Fibroblast of pulmonary artery (primary cell): ENCODE measurements around the gene RALA.
A peak's percentile ranks its signal among the peaks of the same experiment; 100 is the strongest.
"Not testable (repeated sequence)": the region's sequence is repeated elsewhere in the genome, so short reads cannot be mapped to it uniquely, and the experiment has no call there.

Experiments used
- DNase-seq: peaks from one replicate; pipeline ENCODE4 v3.0.0-alpha.2; 2010; ENCODE audit warnings: low read depth
- H3K4me3 ChIP-seq: replicated peaks from 2 replicates; pipeline ENCODE4 v1.5.1; 2011; ENCODE audit warnings: low read depth, mild to moderate bottlenecking, control low read depth, low read length, moderate library complexity
- CTCF ChIP-seq: IDR thresholded peaks from 2 replicates; pipeline ENCODE4 v1.5.1; 2011; ENCODE audit warnings: mild to moderate bottlenecking, control low read depth, low read length, inconsistent platforms; ENCODE audit errors: missing control alignments

The RALA gene

GRCh38 chr7:39681887-39682441, 58.6 kb downstream of the RALA start:
- no peak for DNase-seq
- TF ChIP-seq CTCF: no peak
- no peak overlapping the region for H3K4me3 ChIP-seq

- TF ChIP-seq CTCF: no peak
- no peak overlapping the region for H3K4me3 ChIP-seq
- peak; percentile 68 for DNase-seq
These were observed 60.0 kb downstream of the RALA start for GRCh38 chr7:39683216-39683845.

- TF ChIP-seq CTCF: no peak
- no peak for DNase-seq
- no peak overlapping the region for H3K4me3 ChIP-seq
These were observed 63.0 kb downstream of the RALA start for GRCh38 chr7:39686261-39686924.

GRCh38 chr7:39688611-39689480, 65.5 kb downstream of the RALA start:
- no peak overlapping the region for H3K4me3 ChIP-seq
- no peak for TF ChIP-seq CTCF
- DNase-seq: no peak

GRCh38 chr7:39691821-39692220, 68.4 kb downstream of the RALA start:
- TF ChIP-seq CTCF: no peak
- H3K4me3 ChIP-seq: no peak overlapping the region
- DNase-seq: peak; percentile 45

DNA sequence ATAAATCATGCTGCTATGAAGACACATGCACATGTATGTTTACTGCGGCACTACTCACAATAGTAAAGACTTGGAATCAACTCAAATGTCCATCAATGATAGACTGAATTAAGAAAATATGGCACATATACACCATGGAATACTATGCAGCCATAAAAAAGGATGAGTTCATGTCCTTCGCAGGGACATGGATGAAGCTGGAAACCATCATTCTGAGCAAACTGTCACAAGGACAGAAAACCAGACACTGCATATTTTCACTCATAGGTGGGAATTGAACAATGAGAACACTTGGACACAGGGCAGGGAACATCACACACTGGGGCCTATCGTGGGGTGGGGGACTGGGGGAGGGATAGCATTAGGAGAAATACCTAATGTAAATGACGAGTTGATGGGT, 69.7 kb downstream of the RALA start:
- DNase-seq, H3K4me3 ChIP-seq: not testable (repeated sequence)

DNA sequence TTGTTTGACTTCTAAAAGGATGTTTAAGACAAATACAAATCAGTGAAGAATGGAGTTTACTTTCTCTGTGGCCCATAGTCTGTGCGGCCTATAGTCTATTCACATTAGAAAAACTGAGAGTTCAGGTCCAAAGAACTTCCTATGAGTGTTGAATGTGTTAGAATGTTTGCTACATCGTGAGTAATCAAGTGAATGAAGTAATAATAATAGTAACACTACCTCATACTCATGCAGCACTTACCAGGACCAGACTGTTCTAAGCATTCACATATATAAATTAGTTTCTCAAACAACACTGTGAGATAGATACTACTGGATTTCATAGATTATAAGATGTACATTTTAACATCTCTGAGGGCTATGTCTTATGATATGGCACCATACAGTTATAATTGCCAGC, 70.4 kb downstream of the RALA start:
- no peak for TF ChIP-seq CTCF
- no peak for DNase-seq
- no peak overlapping the region for H3K4me3 ChIP-seq
